Natural killer cell (primary cell): Measurements from ENCODE around the gene SLC35F3. TPM values are rescaled to one million over a fixed set of nuclear protein-coding genes. Genes with fewer than 3 reads are reported as not detected.

Experiments
- ATAC-seq, 3 donors: fragments of 150-1000 bp in 2 of 3; fragments of 200-7000 bp in 1 of 3; cut with Tn5 transposase; 1 replicate in 1 of 3; 2 replicates in 2 of 3; pipeline ENCODE4 v1.10.0; 2021; ENCODE audit warnings: mild to moderate bottlenecking in 2 of 3, moderate library complexity in 2 of 3
- DNase-seq, 2 donors: peaks; one replicate each; pipeline versions ENCODE4 v3.0.0 to v3.0.0-alpha.2; 2013 to 2021; ENCODE audit warnings: mixed read lengths in 1 of 2
- H3K27ac ChIP-seq: one replicate; pipeline ENCODE4 v1.5.1; 2013; ENCODE audit warnings: mild to moderate bottlenecking, low read length
- H3K27me3 ChIP-seq: one replicate; pipeline ENCODE4 v1.6.1; 2013; ENCODE audit warnings: low read length; ENCODE audit not compliant: control insufficient read depth, insufficient read depth
- H3K36me3 ChIP-seq: one replicate; pipeline ENCODE4 v1.6.1; 2013; ENCODE audit warnings: low read length; ENCODE audit not compliant: control insufficient read depth, insufficient read depth
- H3K4me1 ChIP-seq: one replicate; pipeline ENCODE4 v1.6.1; 2013; ENCODE audit warnings: low read length; ENCODE audit not compliant: control insufficient read depth, insufficient read depth
- H3K4me3 ChIP-seq: one replicate; pipeline ENCODE4 v1.5.1; 2013; ENCODE audit warnings: low read length
- H3K9me3 ChIP-seq: one replicate; pipeline ENCODE4 v1.6.1; 2013; ENCODE audit warnings: low read length; ENCODE audit not compliant: control insufficient read depth, insufficient read depth
- H3K27ac Mint-ChIP-seq, 2 donors: one replicate each; pipeline ENCODE4 v1.8.0; 2022; ENCODE audit warnings: mild to moderate bottlenecking in 2 of 2, mixed read lengths in 2 of 2, moderate library complexity in 1 of 2
- H3K27me3 Mint-ChIP-seq, 2 donors: one replicate each; pipeline ENCODE4 v1.8.0; 2022; ENCODE audit warnings: low read depth in 2 of 2, mixed read lengths in 2 of 2
- H3K36me3 Mint-ChIP-seq: one replicate; pipeline ENCODE4 v1.8.0; 2022; ENCODE audit warnings: mixed read lengths
- H3K4me1 Mint-ChIP-seq, 2 donors: one replicate each; pipeline ENCODE4 v1.8.0; 2022; ENCODE audit warnings: mixed read lengths in 2 of 2
- H3K4me3 Mint-ChIP-seq: one replicate; pipeline ENCODE4 v1.8.0; 2022; ENCODE audit warnings: mild to moderate bottlenecking, moderate library complexity, mixed read lengths
- H3K9me3 Mint-ChIP-seq, 2 donors: one replicate each; pipeline ENCODE4 v1.8.0; 2022; ENCODE audit warnings: mixed read lengths in 2 of 2
- WGBS: methylation state at CpG from one replicate; pipeline ENCODE4 v1.1.7; 2013; ENCODE audit warnings: missing lambda C conversion rate; ENCODE audit not compliant: insufficient coverage; 5-methylcytosine and 5-hydroxymethylcytosine counted together
- intact Hi-C: fragments of 100-400 bp; cut with micrococcal nuclease; formaldehyde crosslinking; loops from one replicate; pipeline ENCODE4 v1.14.2; 2022
- total RNA-seq, 4 donors: library from RNA; stranded (reverse); fragments of 120-200 nt in 1 of 4; gene quantifications; one replicate each; pipeline versions ENCODE4 v1.2.3 to v1.2.4, GENCODE V29; 2013 to 2022
- TF ChIP-seq, protein P1 (sequence below): fragments of 200-600 bp; IDR thresholded peaks from one replicate; pipeline ENCODE4 v1.8.0; 2022; ENCODE audit warnings: antibody characterized with exemption

The SLC35F3 gene
- total RNA-seq, 3 donors from 2014 or later (not counting 1 experiment from before 2014, with no cell fraction given), result not detected

- no peak overlapping the region for H3K27ac Mint-ChIP-seq
- Histone ChIP-seq H3K4me1 (peaks cover 20% of the 10 kb centered on the region), H3K27ac (no peak overlapping the region), H3K9me3 (no peaks in the 10 kb centered on the region), H3K27me3 (peaks cover 18% of the 10 kb centered on the region), H3K36me3 (no peaks in the 10 kb centered on the region), H3K4me3 (no peak overlapping the region)
- peaks cover 17 to 21% of the 10 kb centered on the region in 2 donors for H3K4me1 Mint-ChIP-seq
- peaks cover 0 to 4% of the 10 kb centered on the region in 2 donors for H3K9me3 Mint-ChIP-seq
- ATAC-seq (no peak), DNase-seq (no peak)
- WGBS, result 84% methylated on average over 6 of the region's 6 CpGs
- TF ChIP-seq, protein P1, sequence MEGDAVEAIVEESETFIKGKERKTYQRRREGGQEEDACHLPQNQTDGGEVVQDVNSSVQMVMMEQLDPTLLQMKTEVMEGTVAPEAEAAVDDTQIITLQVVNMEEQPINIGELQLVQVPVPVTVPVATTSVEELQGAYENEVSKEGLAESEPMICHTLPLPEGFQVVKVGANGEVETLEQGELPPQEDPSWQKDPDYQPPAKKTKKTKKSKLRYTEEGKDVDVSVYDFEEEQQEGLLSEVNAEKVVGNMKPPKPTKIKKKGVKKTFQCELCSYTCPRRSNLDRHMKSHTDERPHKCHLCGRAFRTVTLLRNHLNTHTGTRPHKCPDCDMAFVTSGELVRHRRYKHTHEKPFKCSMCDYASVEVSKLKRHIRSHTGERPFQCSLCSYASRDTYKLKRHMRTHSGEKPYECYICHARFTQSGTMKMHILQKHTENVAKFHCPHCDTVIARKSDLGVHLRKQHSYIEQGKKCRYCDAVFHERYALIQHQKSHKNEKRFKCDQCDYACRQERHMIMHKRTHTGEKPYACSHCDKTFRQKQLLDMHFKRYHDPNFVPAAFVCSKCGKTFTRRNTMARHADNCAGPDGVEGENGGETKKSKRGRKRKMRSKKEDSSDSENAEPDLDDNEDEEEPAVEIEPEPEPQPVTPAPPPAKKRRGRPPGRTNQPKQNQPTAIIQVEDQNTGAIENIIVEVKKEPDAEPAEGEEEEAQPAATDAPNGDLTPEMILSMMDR, result no peak
- H3K27me3 Mint-ChIP-seq, result peaks cover 18 to 80% of the 10 kb centered on the region in 2 donors
- intact Hi-C loops, result no loop called here
- H3K4me3 Mint-ChIP-seq, result no peak overlapping the region
- no peaks in the 10 kb centered on the region for H3K36me3 Mint-ChIP-seq
Observed at GRCh38 chr1:234234199-234234598, 329.7 kb downstream of the SLC35F3 start.

DNA sequence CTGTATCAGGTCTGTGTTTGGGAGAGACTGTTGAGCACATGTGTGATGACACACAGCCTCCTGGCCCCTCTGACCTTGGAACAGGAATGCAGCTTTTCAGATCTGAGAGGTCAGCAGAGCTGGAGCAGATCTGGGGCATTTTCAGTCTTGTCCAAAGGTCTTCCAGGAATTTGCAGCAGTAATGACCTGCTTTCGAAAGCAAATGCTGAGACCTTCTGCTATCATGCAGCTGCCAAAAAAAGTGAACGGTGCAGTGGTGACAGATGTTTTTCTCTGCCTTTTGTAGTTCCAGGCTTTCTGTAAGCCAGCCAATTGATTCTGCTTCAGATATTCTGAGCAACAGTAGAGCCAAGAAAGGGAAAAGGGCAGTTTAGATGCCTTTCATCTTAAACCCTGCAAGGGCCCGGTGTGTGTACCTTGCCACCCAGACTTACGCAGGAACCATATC, 331.0 kb downstream of the SLC35F3 start:
- H3K9me3 ChIP-seq, result no peaks in the 10 kb centered on the region
- H3K27ac ChIP-seq, result no peak overlapping the region
- H3K27me3 Mint-ChIP-seq, result peaks cover 21 to 79% of the 10 kb centered on the region in 2 donors
- peaks cover 6 to 12% of the 10 kb centered on the region in 2 donors for H3K4me1 Mint-ChIP-seq
- intact Hi-C loops, result no loop called here
- H3K4me1 ChIP-seq, result peaks cover 16% of the 10 kb centered on the region
- H3K27me3 ChIP-seq, result peaks cover 15% of the 10 kb centered on the region
- H3K27ac Mint-ChIP-seq, result no peak overlapping the region
- ATAC-seq (no peak), DNase-seq (no peak)
- H3K9me3 Mint-ChIP-seq, result peaks cover 0 to 4% of the 10 kb centered on the region in 2 donors
- no peaks in the 10 kb centered on the region for H3K36me3 Mint-ChIP-seq
- H3K36me3 ChIP-seq, result no peaks in the 10 kb centered on the region
- H3K4me3 ChIP-seq, result no peak overlapping the region
- TF ChIP-seq, protein P1, result no peak
- H3K4me3 Mint-ChIP-seq, result no peak overlapping the region
- 87% methylated on average over 4 of the region's 4 CpGs for WGBS

GRCh38 chr1:234237393-234237792, 332.9 kb downstream of the SLC35F3 start:
- TF ChIP-seq, protein P1, result no peak
- Mint-ChIP-seq H3K36me3 (no peaks in the 10 kb centered on the region), H3K4me1 (no peaks in the 10 kb centered on the region), H3K27ac (no peak overlapping the region), H3K27me3 (peaks cover 21 to 87% of the 10 kb centered on the region in 2 donors), H3K4me3 (no peak overlapping the region), H3K9me3 (no peaks in the 10 kb centered on the region)
- H3K36me3 ChIP-seq, result no peaks in the 10 kb centered on the region
- DNase-seq (no peak), ATAC-seq (no peak)
- no peak overlapping the region for H3K4me3 ChIP-seq
- no peak overlapping the region for H3K27ac ChIP-seq
- intact Hi-C loops, result no loop called here
- H3K9me3 ChIP-seq, result no peaks in the 10 kb centered on the region
- H3K27me3 ChIP-seq, result peaks cover 15% of the 10 kb centered on the region
- WGBS, result 100% methylated on average over 2 of the region's 2 CpGs
- H3K4me1 ChIP-seq, result no peaks in the 10 kb centered on the region

- Mint-ChIP-seq H3K27ac (no peak overlapping the region), H3K9me3 (no peaks in the 10 kb centered on the region), H3K4me3 (no peak overlapping the region), H3K27me3 (peaks cover 21 to 85% of the 10 kb centered on the region in 2 donors), H3K4me1 (no peaks in the 10 kb centered on the region), H3K36me3 (no peaks in the 10 kb centered on the region)
- ATAC-seq (no peak), DNase-seq (no peak)
- TF ChIP-seq, protein P1, result no peak
- no peak overlapping the region for H3K27ac ChIP-seq
- H3K27me3 ChIP-seq, result peaks cover 9% of the 10 kb centered on the region
- intact Hi-C loops, result no loop called here
- H3K4me3 ChIP-seq, result no peak overlapping the region
- H3K4me1 ChIP-seq, result no peaks in the 10 kb centered on the region
- no peaks in the 10 kb centered on the region for H3K9me3 ChIP-seq
- H3K36me3 ChIP-seq, result no peaks in the 10 kb centered on the region
- WGBS, result 100% methylated on average over 1 of the region's 1 CpG
Observed at GRCh38 chr1:234238060-234238459, 333.6 kb downstream of the SLC35F3 start.
